IPS-NIHi7 (cell line): Measurements from ENCODE around the gene NADSYN1.

Source experiments
- DNase-seq: peaks from one replicate; pipeline ENCODE4 v3.0.0; 2012; ENCODE audit warnings: mixed read lengths; ENCODE audit errors: extremely low spot score

NADSYN1 gene

GRCh38 chr11:71451596-71452198 lies 1.3 kb upstream of the NADSYN1 start:
- DNase-seq = peak; percentile 35

GRCh38 chr11:71452199-71453036 lies 585 bp upstream of the NADSYN1 start:
- no peak for DNase-seq

- DNase-seq = no peak
These were observed 908 bp downstream of the NADSYN1 start for GRCh38 chr11:71453918-71454304.

- DNase-seq = no peak
These were observed 1.6 kb downstream of the NADSYN1 start for GRCh38 chr11:71454470-71455113.

- DNase-seq = no peak
These were observed 3.3 kb downstream of the NADSYN1 start for GRCh38 chr11:71456294-71456693.

GRCh38 chr11:71456831-71457230 lies 3.8 kb downstream of the NADSYN1 start:
- no peak for DNase-seq

- DNase-seq = no peak
These were observed 5.4 kb downstream of the NADSYN1 start for GRCh38 chr11:71458146-71459070.

- DNase-seq = no peak
These were observed 6.2 kb downstream of the NADSYN1 start for GRCh38 chr11:71459076-71459766.

GRCh38 chr11:71459767-71460320 lies 6.8 kb downstream of the NADSYN1 start:
- DNase-seq = no peak

- no peak for DNase-seq
These were observed 8.7 kb downstream of the NADSYN1 start for GRCh38 chr11:71461696-71462095.

- DNase-seq = no peak
These were observed 9.7 kb downstream of the NADSYN1 start for GRCh38 chr11:71462726-71463125.

GRCh38 chr11:71463331-71464211 lies 10.6 kb downstream of the NADSYN1 start:
- no peak for DNase-seq

GRCh38 chr11:71465054-71465453 lies 12.1 kb downstream of the NADSYN1 start:
- no peak for DNase-seq

- DNase-seq = no peak
These were observed 13.4 kb downstream of the NADSYN1 start for GRCh38 chr11:71466358-71466757.

- no peak for DNase-seq
These were observed 14.2 kb downstream of the NADSYN1 start for GRCh38 chr11:71467164-71467563.

- no peak for DNase-seq
These were observed 17.9 kb downstream of the NADSYN1 start for GRCh38 chr11:71470946-71471345.

- DNase-seq = no peak
These were observed 19.4 kb downstream of the NADSYN1 start for GRCh38 chr11:71472357-71472885.

GRCh38 chr11:71472941-71473792 lies 20.2 kb downstream of the NADSYN1 start:
- no peak for DNase-seq

- DNase-seq = no peak
These were observed 20.7 kb downstream of the NADSYN1 start for GRCh38 chr11:71473793-71474080.
